ENCODE data around the gene ACBD5.
"Not testable (repeated sequence)": the region's sequence is repeated elsewhere in the genome, so short reads cannot be mapped to it uniquely, and the experiment has no call there.

The ACBD5 gene

GRCh38 chr10:27240212-27241009 lies at the start of gene ACBD5:
Gene ACBD5 (minus strand): TSS chr10:27240797. CDS start chr10:27240688, 109 bp downstream.
- Histone ChIP-seq H3K9me3 (ENCODE audit: control insufficient read depth, insufficient read depth, low read length) (no peaks in the 10 kb centered on the region), H3K9ac (ENCODE audit: low read depth, low read length) (peak within 1 kb of the TSS; percentile 73), H3K27me3 (ENCODE audit: control insufficient read depth, insufficient read depth, low read length) (no peaks in the 10 kb centered on the region)

DNA sequence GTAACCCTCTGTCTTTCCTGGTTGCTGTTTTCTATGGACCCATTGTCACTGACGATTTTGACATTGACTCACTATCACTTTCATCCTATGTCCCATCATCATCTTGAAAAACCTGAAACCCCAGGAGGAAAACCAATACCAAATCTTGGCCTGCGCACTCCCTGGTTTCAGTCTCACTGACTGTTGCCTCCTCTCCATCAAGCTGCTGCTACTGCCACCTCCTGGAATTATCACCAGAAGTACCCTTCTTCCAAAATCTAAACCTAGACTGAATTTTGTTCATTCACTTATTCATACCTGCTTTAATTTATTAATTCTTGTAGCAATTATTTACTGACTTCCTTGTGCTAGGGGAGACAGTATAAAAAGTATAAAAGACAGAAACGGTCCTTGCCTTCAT lies 44.5 kb upstream of the ACBD5 start:
- Histone ChIP-seq H3K36me3 (ENCODE audit: control insufficient read depth, insufficient read depth, low read length) (no peaks in the 10 kb centered on the region), H3K9me3 (ENCODE audit: control insufficient read depth, insufficient read depth, low read length) (no peaks in the 10 kb centered on the region), H3K9ac (ENCODE audit: low read depth, low read length) (no peak overlapping the region), H3K4me3 (ENCODE audit: low read depth, low read length) (no peak overlapping the region), H3K4me1 (ENCODE audit: control insufficient read depth, insufficient read depth, low read length) (no peaks in the 10 kb centered on the region), H3K27me3 (ENCODE audit: control insufficient read depth, insufficient read depth, low read length) (no peaks in the 10 kb centered on the region)

More at GRCh38 chr10:27240212-27241009, at the start of gene ACBD5:
- Histone ChIP-seq H3K36me3 (ENCODE audit: control insufficient read depth, insufficient read depth, low read length) (no peaks in the 10 kb centered on the region), H3K4me1 (ENCODE audit: control insufficient read depth, insufficient read depth, low read length) (no peaks in the 10 kb centered on the region), H3K4me3 (ENCODE audit: low read depth, low read length) (peak within 1 kb of the TSS; percentile 92)

GRCh38 chr10:27276581-27276980 lies 36.0 kb upstream of the ACBD5 start:
- Histone ChIP-seq H3K4me1 (ENCODE audit: control insufficient read depth, insufficient read depth, low read length) (no peaks in the 10 kb centered on the region), H3K4me3 (ENCODE audit: low read depth, low read length) (no peak overlapping the region), H3K27me3 (ENCODE audit: control insufficient read depth, insufficient read depth, low read length) (no peaks in the 10 kb centered on the region), H3K36me3 (ENCODE audit: control insufficient read depth, insufficient read depth, low read length) (no peaks in the 10 kb centered on the region), H3K9me3 (ENCODE audit: control insufficient read depth, insufficient read depth, low read length) (no peaks in the 10 kb centered on the region), H3K9ac (ENCODE audit: low read depth, low read length) (no peak overlapping the region)

DNA sequence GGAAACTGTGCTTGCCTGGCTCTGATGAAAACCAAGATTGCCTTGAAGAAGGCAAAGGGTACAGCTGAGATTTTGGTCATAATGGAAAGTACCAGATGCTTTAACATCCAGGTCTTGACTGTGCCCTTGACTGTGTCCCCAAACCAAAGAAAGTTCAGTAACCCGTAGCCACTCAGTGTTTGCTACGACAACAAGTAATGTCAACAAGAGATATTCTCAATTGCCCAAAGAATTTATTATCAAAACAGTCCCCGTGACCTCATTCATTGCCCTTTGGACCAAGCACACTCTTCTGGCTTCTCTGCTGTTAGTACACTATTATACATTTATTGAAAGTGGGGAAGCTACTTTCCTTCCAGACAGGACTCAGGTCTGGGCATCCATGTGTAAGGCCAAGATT lies 25.4 kb upstream of the ACBD5 start:
- not testable (repeated sequence) for H3K9me3 ChIP-seq (ENCODE audit: control insufficient read depth, insufficient read depth, low read length); H3K36me3 ChIP-seq (ENCODE audit: control insufficient read depth, insufficient read depth, low read length); H3K27me3 ChIP-seq (ENCODE audit: control insufficient read depth, insufficient read depth, low read length); H3K9ac ChIP-seq (ENCODE audit: low read depth, low read length); H3K4me1 ChIP-seq (ENCODE audit: control insufficient read depth, insufficient read depth, low read length); H3K4me3 ChIP-seq (ENCODE audit: low read depth, low read length)

- H3K9ac ChIP-seq (ENCODE audit: low read depth, low read length); H3K36me3 ChIP-seq (ENCODE audit: control insufficient read depth, insufficient read depth, low read length); H3K4me3 ChIP-seq (ENCODE audit: low read depth, low read length); H3K4me1 ChIP-seq (ENCODE audit: control insufficient read depth, insufficient read depth, low read length); H3K9me3 ChIP-seq (ENCODE audit: control insufficient read depth, insufficient read depth, low read length): not testable (repeated sequence)
- H3K27me3 ChIP-seq (ENCODE audit: control insufficient read depth, insufficient read depth, low read length) = peaks cover 35% of the 10 kb centered on the region
Measured at GRCh38 chr10:27262788-27263187, 22.2 kb upstream of the ACBD5 start.

DNA sequence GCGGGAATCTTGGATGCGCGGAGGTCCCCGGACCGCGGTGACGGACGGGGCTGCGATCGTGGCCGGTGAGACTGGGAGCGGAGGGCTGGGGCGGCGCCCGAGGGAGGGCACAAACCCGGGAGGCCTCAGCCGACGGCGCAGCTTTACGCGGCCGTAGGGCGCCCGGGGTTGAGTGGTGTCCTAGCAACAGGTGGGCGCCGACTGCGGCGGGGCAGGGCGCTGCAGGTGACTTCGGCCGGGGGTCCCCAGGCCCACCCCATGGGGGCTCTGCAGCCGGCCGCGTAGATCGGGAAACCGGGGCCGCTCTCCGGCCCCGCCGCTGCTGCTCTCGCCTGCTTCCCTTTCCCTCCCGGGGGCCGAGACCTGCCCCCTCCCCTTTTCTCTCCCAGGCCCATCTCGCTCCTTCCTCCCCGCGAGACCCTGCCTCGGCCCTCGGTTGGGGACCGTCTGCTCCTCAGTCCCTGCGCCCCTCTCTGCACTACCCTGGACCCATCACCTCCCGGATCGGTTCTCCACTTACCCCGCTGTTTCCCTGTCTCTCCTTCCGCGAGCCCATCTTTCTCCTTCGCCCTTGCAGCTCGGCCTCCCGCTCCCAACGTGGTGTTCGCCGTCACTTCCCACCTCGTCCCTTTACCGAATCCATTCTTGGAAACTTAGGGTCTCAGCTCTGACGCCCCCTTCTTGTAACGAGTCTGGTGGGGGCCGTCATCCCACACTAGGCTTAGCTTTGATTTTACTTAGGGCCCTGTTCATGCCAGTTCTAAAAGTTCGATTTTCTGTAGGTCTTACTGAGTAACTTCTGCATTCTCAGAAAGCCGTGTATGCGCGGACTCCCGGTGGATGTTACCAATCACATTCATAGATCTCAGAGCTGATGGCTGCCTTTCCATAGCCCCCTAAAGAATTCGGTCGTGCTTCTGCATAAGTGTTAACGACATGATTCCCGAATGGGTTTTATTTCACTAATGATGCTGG lies 18.5 kb upstream of the ACBD5 start:
- Histone ChIP-seq H3K4me1 (ENCODE audit: control insufficient read depth, insufficient read depth, low read length) (no peaks in the 10 kb centered on the region), H3K36me3 (ENCODE audit: control insufficient read depth, insufficient read depth, low read length) (no peaks in the 10 kb centered on the region), H3K9me3 (ENCODE audit: control insufficient read depth, insufficient read depth, low read length) (no peaks in the 10 kb centered on the region), H3K4me3 (ENCODE audit: low read depth, low read length) (peak overlapping the region; percentile 89), H3K9ac (ENCODE audit: low read depth, low read length) (peak overlapping the region; percentile 47), H3K27me3 (ENCODE audit: control insufficient read depth, insufficient read depth, low read length) (peaks cover 43% of the 10 kb centered on the region)

DNA sequence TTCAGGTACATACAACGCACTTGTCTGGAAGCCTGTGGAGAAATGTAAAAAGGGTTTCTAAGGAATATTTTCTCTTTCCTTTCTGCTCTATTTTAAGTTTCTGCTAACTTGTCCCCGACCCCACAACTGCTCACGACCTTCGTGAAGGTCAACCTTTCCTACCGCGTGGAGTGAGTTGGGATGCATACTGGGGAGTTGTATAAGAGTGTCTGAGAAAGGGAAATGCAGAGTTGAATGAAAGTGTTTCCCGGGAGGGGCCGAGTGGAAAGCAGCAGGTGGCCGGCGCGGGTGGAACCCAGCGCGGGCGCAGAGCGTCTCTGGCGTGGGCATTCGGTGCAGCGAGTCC lies 17.9 kb upstream of the ACBD5 start:
- Histone ChIP-seq H3K9ac (ENCODE audit: low read depth, low read length) (peak overlapping the region; percentile 47), H3K36me3 (ENCODE audit: control insufficient read depth, insufficient read depth, low read length) (peaks cover 2% of the 10 kb centered on the region), H3K4me3 (ENCODE audit: low read depth, low read length) (peak overlapping the region; percentile 89), H3K4me1 (ENCODE audit: control insufficient read depth, insufficient read depth, low read length) (no peaks in the 10 kb centered on the region), H3K27me3 (ENCODE audit: control insufficient read depth, insufficient read depth, low read length) (peaks cover 43% of the 10 kb centered on the region), H3K9me3 (ENCODE audit: control insufficient read depth, insufficient read depth, low read length) (no peaks in the 10 kb centered on the region)

- H3K4me1 ChIP-seq (ENCODE audit: control insufficient read depth, insufficient read depth, low read length) = no peaks in the 10 kb centered on the region
- peaks cover 43% of the 10 kb centered on the region for H3K27me3 ChIP-seq (ENCODE audit: control insufficient read depth, insufficient read depth, low read length)
- H3K36me3 ChIP-seq (ENCODE audit: control insufficient read depth, insufficient read depth, low read length) = peaks cover 2% of the 10 kb centered on the region
- no peak overlapping the region for H3K9ac ChIP-seq (ENCODE audit: low read depth, low read length)
- no peaks in the 10 kb centered on the region for H3K9me3 ChIP-seq (ENCODE audit: control insufficient read depth, insufficient read depth, low read length)
- H3K4me3 ChIP-seq (ENCODE audit: low read depth, low read length) = no peak overlapping the region
Measured at GRCh38 chr10:27256299-27257189, 15.9 kb upstream of the ACBD5 start.

DNA sequence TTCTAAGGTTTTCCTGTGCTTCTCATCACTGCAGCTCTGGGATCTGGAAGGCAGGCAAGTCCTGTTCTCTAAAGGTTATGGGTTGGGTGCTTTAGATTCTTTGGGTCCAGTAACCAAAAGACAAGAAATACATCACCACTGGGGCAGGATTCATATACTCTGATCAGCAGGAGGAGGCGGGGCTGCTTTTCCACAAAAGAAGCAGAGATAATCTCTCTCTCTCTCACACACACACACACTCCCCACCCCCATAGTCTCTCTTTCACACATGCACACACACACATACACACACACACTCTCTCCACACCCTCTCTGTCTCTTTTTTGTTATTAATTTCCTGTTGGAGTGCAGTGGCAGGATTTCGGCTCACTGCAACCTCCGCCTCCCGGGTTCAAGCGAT lies 13.0 kb upstream of the ACBD5 start:
- H3K27me3 ChIP-seq (ENCODE audit: control insufficient read depth, insufficient read depth, low read length) = peaks cover 16% of the 10 kb centered on the region
- H3K4me3 ChIP-seq (ENCODE audit: low read depth, low read length) = no peak overlapping the region
- no peaks in the 10 kb centered on the region for H3K4me1 ChIP-seq (ENCODE audit: control insufficient read depth, insufficient read depth, low read length)
- no peaks in the 10 kb centered on the region for H3K9me3 ChIP-seq (ENCODE audit: control insufficient read depth, insufficient read depth, low read length)
- no peak overlapping the region for H3K9ac ChIP-seq (ENCODE audit: low read depth, low read length)
- peaks cover 2% of the 10 kb centered on the region for H3K36me3 ChIP-seq (ENCODE audit: control insufficient read depth, insufficient read depth, low read length)

- Histone ChIP-seq H3K27me3 (ENCODE audit: control insufficient read depth, insufficient read depth, low read length) (peaks cover 5% of the 10 kb centered on the region), H3K4me1 (ENCODE audit: control insufficient read depth, insufficient read depth, low read length) (no peaks in the 10 kb centered on the region), H3K9me3 (ENCODE audit: control insufficient read depth, insufficient read depth, low read length) (no peaks in the 10 kb centered on the region), H3K4me3 (ENCODE audit: low read depth, low read length) (peak overlapping the region; percentile 49), H3K36me3 (ENCODE audit: control insufficient read depth, insufficient read depth, low read length) (peaks cover 2% of the 10 kb centered on the region), H3K9ac (ENCODE audit: low read depth, low read length) (peak overlapping the region; percentile 12)
Measured at GRCh38 chr10:27252267-27253000, 11.8 kb upstream of the ACBD5 start.

- Histone ChIP-seq H3K36me3 (ENCODE audit: control insufficient read depth, insufficient read depth, low read length) (peaks cover 2% of the 10 kb centered on the region), H3K9ac (ENCODE audit: low read depth, low read length) (no peak overlapping the region), H3K4me3 (ENCODE audit: low read depth, low read length) (no peak overlapping the region), H3K9me3 (ENCODE audit: control insufficient read depth, insufficient read depth, low read length) (no peaks in the 10 kb centered on the region), H3K4me1 (ENCODE audit: control insufficient read depth, insufficient read depth, low read length) (no peaks in the 10 kb centered on the region), H3K27me3 (ENCODE audit: control insufficient read depth, insufficient read depth, low read length) (no peaks in the 10 kb centered on the region)
Measured at GRCh38 chr10:27251554-27251953, 11.0 kb upstream of the ACBD5 start.
